GM18502 (cell line): ENCODE results near the gene ZNF804B.

Experiments used
- ATAC-seq: cut with Tn5 transposase; IDR thresholded peaks from one replicate; pipeline ENCODE4 v1.9.1; 2021; ENCODE audit warnings: mild to moderate bottlenecking; ENCODE audit not compliant: unreplicated experiment, poor library complexity

Gene ZNF804B

GRCh38 chr7:88951826-88952225, 192.3 kb downstream of the ZNF804B start:
- no peak for ATAC-seq

DNA sequence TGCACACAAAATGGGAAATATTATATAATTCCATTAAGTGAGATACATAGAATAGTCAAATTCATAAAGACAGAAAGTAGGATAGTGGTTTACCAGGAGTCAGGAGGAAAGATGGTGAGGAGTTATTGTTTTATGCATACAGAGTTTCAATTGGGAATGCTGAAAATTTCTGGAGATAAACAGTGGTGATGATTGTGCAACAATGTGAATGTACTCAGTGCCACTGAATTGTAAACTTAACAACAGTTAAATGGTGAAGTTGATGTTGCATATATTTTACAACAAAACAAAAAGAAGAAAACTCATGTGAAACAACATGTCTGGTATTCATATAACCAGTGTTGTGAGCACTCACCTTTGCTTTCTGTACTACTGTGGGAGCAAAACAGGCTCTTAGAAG, 204.9 kb downstream of the ZNF804B start:
- no peak for ATAC-seq

- ATAC-seq = no peak
Observed at GRCh38 chr7:88965371-88965770, 205.9 kb downstream of the ZNF804B start.

GRCh38 chr7:88967432-88967831, 207.9 kb downstream of the ZNF804B start:
- ATAC-seq = no peak

GRCh38 chr7:88969167-88969566, 209.7 kb downstream of the ZNF804B start:
- ATAC-seq = no peak

DNA sequence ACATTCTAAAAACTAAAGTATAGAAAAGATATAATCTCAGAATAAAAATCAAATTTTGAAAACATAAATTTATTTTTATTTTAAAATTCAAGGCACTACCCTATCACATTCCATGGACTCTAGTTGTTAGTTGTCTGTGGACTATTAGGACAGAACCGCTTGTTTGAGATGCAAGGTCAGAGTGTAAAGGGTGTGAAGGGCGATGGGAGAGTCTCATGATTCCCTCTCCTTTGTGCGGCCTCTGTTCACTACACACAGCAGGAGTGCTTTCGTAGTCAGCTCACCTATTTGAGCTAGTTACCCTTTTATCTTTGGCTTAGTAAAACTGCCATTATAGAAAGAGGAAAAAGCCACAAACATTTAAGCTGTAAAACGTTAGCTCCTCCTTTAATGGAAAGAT, 225.8 kb downstream of the ZNF804B start:
- no peak for ATAC-seq

GRCh38 chr7:89001306-89001705, 241.8 kb downstream of the ZNF804B start:
- no peak for ATAC-seq

GRCh38 chr7:89002981-89003956, 243.8 kb downstream of the ZNF804B start:
- ATAC-seq = peak; percentile 84

DNA sequence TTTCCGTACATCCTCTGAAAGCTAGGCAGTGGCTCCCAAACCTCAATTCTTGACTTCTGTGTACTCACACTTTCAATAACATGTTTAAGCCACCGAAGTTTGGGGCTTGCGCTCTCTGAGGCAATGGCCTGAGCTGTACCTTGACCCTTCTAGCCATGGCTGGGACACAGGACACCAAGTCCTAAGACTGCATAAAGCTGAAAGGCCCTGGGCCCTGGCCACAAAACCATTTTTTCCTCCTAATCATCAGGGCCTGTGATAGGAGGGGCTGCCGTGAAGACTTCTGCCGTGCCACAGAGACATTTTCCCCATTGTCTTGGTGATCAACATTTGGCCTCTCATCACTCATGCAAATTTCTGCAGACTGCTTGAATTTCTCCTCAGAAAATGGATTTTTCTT, 252.5 kb downstream of the ZNF804B start:
- no peak for ATAC-seq

DNA sequence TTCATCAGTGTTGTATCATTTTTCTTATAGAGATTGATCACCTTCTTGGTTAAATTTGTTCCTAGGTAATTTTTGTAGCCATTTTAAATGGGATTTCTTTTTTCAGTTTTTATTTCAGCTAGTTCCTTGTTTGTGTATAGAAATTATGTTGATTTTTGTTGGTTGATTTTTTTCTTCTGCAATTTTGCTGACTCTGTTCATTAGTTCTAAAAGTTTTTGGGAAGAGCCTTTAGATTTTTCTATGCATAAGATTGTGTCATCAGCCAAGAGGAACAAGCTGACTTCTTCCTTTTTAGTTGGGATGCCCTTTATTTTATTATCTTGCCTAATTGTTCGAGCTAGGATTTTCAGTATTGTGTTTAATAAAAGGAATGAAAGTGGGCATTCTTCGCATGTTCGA, 258.2 kb downstream of the ZNF804B start:
- ATAC-seq = no peak

GRCh38 chr7:89021741-89022140, 262.2 kb downstream of the ZNF804B start:
- ATAC-seq = no peak

GRCh38 chr7:89023206-89023605, 263.7 kb downstream of the ZNF804B start:
- no peak for ATAC-seq

GRCh38 chr7:89023877-89024276, 264.4 kb downstream of the ZNF804B start:
- no peak for ATAC-seq

DNA sequence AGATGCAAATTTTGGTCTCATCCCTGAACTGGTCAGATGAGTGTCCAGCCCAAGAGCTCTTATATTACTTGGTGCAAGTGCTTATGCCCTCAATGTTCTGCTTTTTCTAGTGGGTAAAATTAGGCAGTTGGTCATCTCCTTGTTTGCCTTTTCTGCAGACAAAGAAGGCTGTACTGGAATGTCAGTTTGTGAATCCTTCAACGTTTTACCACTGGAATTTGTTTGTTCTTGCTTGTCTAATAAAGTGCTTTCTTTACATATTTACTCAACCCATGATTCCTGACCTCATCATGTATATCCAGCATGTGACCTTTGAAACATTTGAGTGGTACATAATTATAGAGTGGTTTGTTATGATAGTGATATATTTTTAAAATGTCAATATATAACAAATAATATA, 268.3 kb downstream of the ZNF804B start:
- no peak for ATAC-seq

DNA sequence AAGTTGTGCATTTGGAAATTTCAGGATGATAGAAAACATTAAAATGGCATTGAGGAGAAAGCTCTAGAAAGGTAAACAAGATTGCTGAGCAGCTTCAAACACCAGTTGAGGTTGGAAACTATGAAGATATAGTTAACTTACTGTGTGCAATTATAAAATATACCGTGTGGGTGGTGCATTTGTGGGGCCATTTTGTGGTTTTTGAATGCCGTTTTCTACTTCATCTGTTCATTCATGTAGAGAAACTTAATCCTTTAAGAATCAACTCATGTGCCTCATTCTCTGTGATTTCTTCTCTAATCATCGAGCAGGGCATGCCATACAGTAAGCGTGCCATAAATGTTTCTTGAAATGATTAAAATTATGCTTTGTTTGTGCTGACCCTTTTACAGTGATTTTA, 268.8 kb downstream of the ZNF804B start:
- ATAC-seq = no peak

DNA sequence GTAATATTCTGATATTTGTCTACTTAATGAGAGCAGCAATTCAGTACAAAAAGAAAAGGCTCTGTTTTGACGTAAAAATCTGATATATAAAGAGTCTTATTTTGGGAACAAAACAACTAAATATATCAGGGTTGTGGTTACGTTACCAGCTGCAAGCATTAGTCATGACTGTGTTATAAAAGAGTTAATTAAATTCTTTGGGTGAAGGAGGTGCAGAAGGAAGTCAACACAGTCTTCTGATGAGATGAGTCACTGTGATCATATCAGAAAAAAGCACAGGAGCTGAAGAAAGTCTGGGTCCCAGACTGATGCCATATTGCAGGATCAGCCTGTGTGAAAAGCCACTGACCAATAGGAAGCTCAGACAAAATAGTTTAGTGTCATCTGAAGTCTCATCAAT, 270.4 kb downstream of the ZNF804B start:
- ATAC-seq = no peak

GRCh38 chr7:89041240-89041639, 281.7 kb downstream of the ZNF804B start:
- ATAC-seq = no peak

DNA sequence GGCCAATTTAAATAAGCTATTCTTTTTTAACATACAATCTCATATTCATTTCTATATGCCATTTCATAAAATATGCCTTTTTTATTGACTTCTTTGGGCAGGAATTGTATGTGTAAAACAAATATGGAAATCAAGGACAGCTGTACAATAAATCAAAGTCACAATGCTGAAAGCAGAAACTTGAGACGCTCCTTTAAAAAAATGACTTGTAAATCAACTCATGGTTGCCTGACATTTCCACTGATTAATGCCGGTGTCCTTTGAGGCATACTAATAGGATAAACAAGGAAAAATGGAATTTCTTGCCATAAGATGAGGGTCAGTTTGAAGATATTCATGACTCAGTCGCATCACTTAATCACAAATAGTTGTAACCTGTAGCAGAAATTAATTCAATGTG, 283.4 kb downstream of the ZNF804B start:
- ATAC-seq = no peak

DNA sequence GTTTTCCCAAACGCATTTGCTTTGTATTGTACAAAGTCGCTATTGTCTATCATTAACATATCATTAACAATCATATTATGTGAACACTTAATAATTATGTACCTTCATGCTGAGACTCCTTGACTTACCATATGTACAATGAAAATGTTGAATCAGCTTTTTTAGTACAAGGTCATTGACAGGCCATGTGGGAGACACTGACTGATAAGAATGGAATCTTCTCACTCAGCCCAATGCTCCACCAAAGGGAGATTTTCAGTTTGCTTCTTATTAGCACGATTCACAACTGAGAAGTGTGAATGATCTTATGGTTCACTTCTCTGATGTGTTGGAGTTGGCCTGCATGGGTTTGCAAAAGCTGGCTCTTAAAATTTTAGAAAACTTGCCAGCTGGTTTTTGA, 289.5 kb downstream of the ZNF804B start:
- no peak for ATAC-seq

DNA sequence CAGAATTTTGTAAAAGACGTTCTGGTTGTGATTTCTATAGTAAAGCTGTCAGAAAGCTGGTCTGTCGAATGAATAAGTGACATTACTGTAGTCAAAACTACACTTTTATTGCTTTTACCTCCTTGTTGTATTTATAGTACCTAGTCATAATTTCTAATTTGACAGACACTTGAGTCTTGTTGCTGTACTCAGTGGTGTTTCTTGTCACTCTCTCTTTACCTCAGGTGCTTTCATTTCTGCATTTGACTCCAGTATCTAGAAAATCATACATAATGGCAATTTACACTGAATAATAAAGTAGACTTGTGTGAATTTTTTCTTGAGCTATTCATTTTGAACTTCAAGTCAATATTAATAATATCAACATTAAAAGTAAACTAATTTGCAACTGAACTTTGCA, 293.6 kb downstream of the ZNF804B start:
- ATAC-seq = no peak

GRCh38 chr7:89054361-89054760, 294.9 kb downstream of the ZNF804B start:
- ATAC-seq = no peak

DNA sequence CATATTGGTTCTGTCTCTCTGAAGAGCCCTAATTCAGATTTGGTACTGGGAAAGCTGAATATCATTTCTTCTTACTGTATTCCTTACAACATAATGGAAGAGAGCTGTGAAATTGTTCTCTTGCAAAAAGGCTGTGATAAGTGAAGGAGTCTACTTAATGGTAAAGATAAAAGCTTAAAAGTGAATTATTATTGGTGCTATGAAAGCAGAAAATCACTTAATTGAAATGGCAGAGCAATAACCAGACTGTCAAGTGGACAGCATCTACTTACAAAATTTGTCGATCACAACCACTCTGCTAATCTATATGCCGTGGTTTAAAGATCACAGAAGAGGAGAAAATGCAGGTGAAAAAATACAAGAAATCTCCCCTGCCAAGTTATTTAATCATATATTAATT, 300.7 kb downstream of the ZNF804B start:
- no peak for ATAC-seq
